Fibroblast of lung (primary cell): Measurements from ENCODE around the gene SYCN. TPM values are rescaled to one million over a fixed set of nuclear protein-coding genes. Genes with fewer than 3 reads are reported as not detected.
"Not testable (repeated sequence)": the region's sequence is repeated elsewhere in the genome, so short reads cannot be mapped to it uniquely, and the experiment has no call there.

Experiments
- DNase-seq, 2 donors: peaks; one replicate each; pipeline versions ENCODE4 v3.0.0 to v3.0.0-alpha.2; 2010; ENCODE audit warnings: low read depth in 2 of 2
- H2AFZ ChIP-seq: 2 replicates; pipeline ENCODE4 v1.5.1; 2012; ENCODE audit warnings: low read length, control low read depth, inconsistent platforms
- H3K27ac ChIP-seq: 2 replicates; pipeline ENCODE4 v1.5.1; 2011; ENCODE audit warnings: low read length, control low read depth; ENCODE audit not compliant: insufficient read depth
- H3K27me3 ChIP-seq: 2 replicates; pipeline ENCODE4 v1.5.1; 2011; ENCODE audit warnings: mild to moderate bottlenecking, low read length; ENCODE audit not compliant: control insufficient read depth, insufficient read depth
- H3K36me3 ChIP-seq: 2 replicates; pipeline ENCODE4 v1.5.1; 2011; ENCODE audit warnings: low read length; ENCODE audit not compliant: control insufficient read depth, insufficient read depth
- H3K4me1 ChIP-seq: 2 replicates; pipeline ENCODE4 v1.5.1; 2011; ENCODE audit warnings: low read length; ENCODE audit not compliant: control insufficient read depth, insufficient read depth; ENCODE audit errors: extremely low read depth
- H3K4me2 ChIP-seq: 2 replicates; pipeline ENCODE4 v1.5.1; 2011; ENCODE audit warnings: low read length, control low read depth; ENCODE audit not compliant: insufficient read depth; ENCODE audit errors: extremely low read depth
- H3K4me3 ChIP-seq, 4 experiments: fragments of 200-600 bp in 1 of 4; sonication (generic) in 1 of 4; replicated peaks in 1 of 4; 2 replicates each; pipeline ENCODE4 v1.5.1; 2011 to 2016; ENCODE audit warnings: low read length in 4 of 4, low read depth in 3 of 4, mild to moderate bottlenecking in 3 of 4, control low read depth in 2 of 4, inconsistent platforms in 1 of 4, mixed read lengths in 1 of 4; ENCODE audit not compliant: insufficient read depth in 1 of 4; ENCODE audit errors: control extremely low read depth in 1 of 4
- H3K79me2 ChIP-seq: 2 replicates; pipeline ENCODE4 v1.5.1; 2012; ENCODE audit warnings: mild to moderate bottlenecking, low read length, inconsistent platforms; ENCODE audit not compliant: control insufficient read depth, insufficient read depth
- H3K9ac ChIP-seq: 2 replicates; pipeline ENCODE4 v1.5.1; 2011; ENCODE audit warnings: mild to moderate bottlenecking, low read length, control low read depth; ENCODE audit not compliant: insufficient read depth
- H3K9me3 ChIP-seq: 2 replicates; pipeline ENCODE4 v1.5.1; 2012; ENCODE audit warnings: low read depth, low read length; ENCODE audit not compliant: control insufficient read depth, insufficient read depth
- H4K20me1 ChIP-seq: 2 replicates; pipeline ENCODE4 v1.5.1; 2011; ENCODE audit warnings: low read length; ENCODE audit not compliant: control insufficient read depth, insufficient read depth; ENCODE audit errors: extremely low read depth
- CTCF ChIP-seq, 2 donors: IDR thresholded peaks in 1 of 2; conservative IDR thresholded peaks in 1 of 2; 1 replicate in 1 of 2; 2 replicates in 1 of 2; pipeline ENCODE4 v1.5.1; 2011 to 2012; ENCODE audit warnings: low read length in 2 of 2, control low read depth in 1 of 2, inconsistent platforms in 1 of 2, low read depth in 1 of 2, mild to moderate bottlenecking in 1 of 2
- EZH2 ChIP-seq: IDR thresholded peaks from 2 replicates; pipeline ENCODE4 v1.5.1; 2012; ENCODE audit warnings: low read length, control low read depth, mild to moderate bottlenecking; ENCODE audit errors: missing control alignments
- polyA plus RNA-seq, 2 donors: library from polyadenylated mRNA; depleted of rRNA in 1 of 2; stranded (reverse) in 1 of 2; unstranded in 1 of 2; fragments of >200 nt; gene quantifications; 2 replicates each; pipeline ENCODE4 v1.2.1, GENCODE V29; 2011 to 2012; ENCODE audit warnings: missing spikeins in 1 of 2
- total RNA-seq: library from RNA; depleted of rRNA; stranded (reverse); fragments of >200 nt; gene quantifications from 2 replicates; pipeline ENCODE4 v1.2.1, GENCODE V29; 2014

SYCN gene
- total and polyA plus RNA-seq, 2 donors (not counting 1 experiment from before 2014, with no cell fraction given) = not detected

GRCh38 chr19:39243741-39244140 lies 39.7 kb upstream of the SYCN start:
- H3K4me2 ChIP-seq, H3K9me3 ChIP-seq, H4K20me1 ChIP-seq, H3K79me2 ChIP-seq, H3K9ac ChIP-seq, H2AFZ ChIP-seq, H3K4me3 ChIP-seq, H3K36me3 ChIP-seq, H3K27ac ChIP-seq, H3K4me1 ChIP-seq, DNase-seq: not testable (repeated sequence)
- H3K27me3 ChIP-seq = peaks cover 22% of the 10 kb centered on the region

- H3K4me1 ChIP-seq = no peaks in the 10 kb centered on the region
- no peaks in the 10 kb centered on the region for H3K9me3 ChIP-seq
- no peak for DNase-seq
- H3K27me3 ChIP-seq = peaks cover 4% of the 10 kb centered on the region
- no peaks in the 10 kb centered on the region for H3K36me3 ChIP-seq
- no peaks in the 10 kb centered on the region for H4K20me1 ChIP-seq
- no peak overlapping the region for H3K27ac ChIP-seq
- TF ChIP-seq CTCF (conservative IDR thresholded peaks at IDR 0.05 in 1 of 2, IDR thresholded peaks at IDR 0.05 in 1 of 2; ENCODE audit: low read depth in 1 of 2, low read length in 2 of 2) (no peak), EZH2 (no peak)
- H2AFZ ChIP-seq = no peak overlapping the region
- no peak overlapping the region for H3K9ac ChIP-seq
- no peak overlapping the region for H3K4me3 ChIP-seq
- H3K79me2 ChIP-seq = no peaks in the 10 kb centered on the region
- H3K4me2 ChIP-seq = no peak overlapping the region
These were observed 36.4 kb upstream of the SYCN start for GRCh38 chr19:39240421-39240820.

- H3K9ac ChIP-seq = no peak overlapping the region
- H4K20me1 ChIP-seq = no peaks in the 10 kb centered on the region
- H3K4me3 ChIP-seq = no peak overlapping the region
- no peak overlapping the region for H3K27ac ChIP-seq
- no peaks in the 10 kb centered on the region for H3K36me3 ChIP-seq
- no peaks in the 10 kb centered on the region for H3K4me1 ChIP-seq
- no peaks in the 10 kb centered on the region for H3K79me2 ChIP-seq
- H3K27me3 ChIP-seq = peaks cover 4% of the 10 kb centered on the region
- no peaks in the 10 kb centered on the region for H3K9me3 ChIP-seq
- no peak overlapping the region for H3K4me2 ChIP-seq
- TF ChIP-seq CTCF (conservative IDR thresholded peaks at IDR 0.05 in 1 of 2, IDR thresholded peaks at IDR 0.05 in 1 of 2; ENCODE audit: low read depth in 1 of 2, low read length in 2 of 2) (no peak), EZH2 (no peak)
- no peak for DNase-seq
- no peak overlapping the region for H2AFZ ChIP-seq
These were observed 34.9 kb upstream of the SYCN start for GRCh38 chr19:39238944-39239343.
